COR-L47 (cell line): Measurements from ENCODE around the gene CIB1.
A peak's percentile ranks its signal among the peaks of the same experiment; 100 is the strongest.
"Not testable (repeated sequence)": the region's sequence is repeated elsewhere in the genome, so short reads cannot be mapped to it uniquely, and the experiment has no call there.

Source experiments
- DNase-seq: peaks from one replicate; lab custom pipeline; 2025; lab: John Stamatoyannopoulos, UW

CIB1 gene

GRCh38 chr15:90192961-90193786 lies 40.6 kb downstream of the CIB1 start:
- DNase-seq, result no peak

- peak; percentile 99 for DNase-seq
Measured at GRCh38 chr15:90191794-90192509, 41.8 kb downstream of the CIB1 start.

- no peak for DNase-seq
Measured at GRCh38 chr15:90191344-90191687, 42.4 kb downstream of the CIB1 start.

- DNase-seq, result no peak
Measured at GRCh38 chr15:90190606-90191343, 43.0 kb downstream of the CIB1 start.

- no peak for DNase-seq
Measured at GRCh38 chr15:90189781-90190467, 43.8 kb downstream of the CIB1 start.

GRCh38 chr15:90188914-90189748 lies 44.6 kb downstream of the CIB1 start:
- no peak for DNase-seq

GRCh38 chr15:90188065-90188464 lies 45.7 kb downstream of the CIB1 start:
- DNase-seq, result not testable (repeated sequence)

- no peak for DNase-seq
Measured at GRCh38 chr15:90187257-90187868, 46.4 kb downstream of the CIB1 start.

GRCh38 chr15:90184786-90185704 lies 48.7 kb downstream of the CIB1 start:
- peak; percentile 91 for DNase-seq

- no peak for DNase-seq
Measured at GRCh38 chr15:90184119-90184785, 49.5 kb downstream of the CIB1 start.

- no peak for DNase-seq
Measured at GRCh38 chr15:90181776-90182175, 52.0 kb downstream of the CIB1 start.
